GM21723 (cell line): ENCODE results near the gene RFXANK.
"Not testable (repeated sequence)": the region's sequence is repeated elsewhere in the genome, so short reads cannot be mapped to it uniquely, and the experiment has no call there.

Source experiments
- ATAC-seq: cut with Tn5 transposase; IDR thresholded peaks from one replicate; pipeline ENCODE4 v1.9.1; 2021; ENCODE audit warnings: mild to moderate bottlenecking, moderate library complexity; ENCODE audit not compliant: unreplicated experiment

The RFXANK gene

GRCh38 chr19:19204181-19204580 is 12.1 kb downstream of the RFXANK start:
- ATAC-seq: no peak

- no peak for ATAC-seq
Measured at GRCh38 chr19:19205416-19206410, 13.7 kb downstream of the RFXANK start.

DNA sequence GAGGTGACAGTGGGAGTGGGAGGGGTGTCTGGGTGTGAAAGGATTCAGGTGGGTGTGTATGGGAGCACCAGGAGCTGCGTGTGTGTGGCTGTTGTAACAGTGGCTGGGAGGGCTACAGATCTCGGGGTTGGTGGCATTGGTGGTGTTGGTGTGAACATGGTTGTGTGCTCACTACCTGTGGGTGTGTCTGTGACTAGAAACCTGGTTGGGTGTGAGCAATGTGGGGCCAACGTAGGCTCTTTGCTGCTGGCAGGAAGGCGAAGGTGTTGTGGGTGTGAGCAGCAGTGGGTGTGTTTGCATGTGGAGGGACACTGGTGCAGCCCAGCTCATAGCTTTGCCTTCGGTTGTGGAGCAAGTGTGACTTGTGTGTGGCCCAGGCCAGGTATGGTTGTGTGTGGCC is 14.9 kb downstream of the RFXANK start:
- ATAC-seq: no peak

GRCh38 chr19:19207637-19208572 is 15.8 kb downstream of the RFXANK start:
- ATAC-seq: no peak

GRCh38 chr19:19209372-19209771 is 17.3 kb downstream of the RFXANK start:
- ATAC-seq: no peak

GRCh38 chr19:19211499-19212420 is 19.7 kb downstream of the RFXANK start, which contains the start of gene NCAN:
TSS of gene NCAN (plus strand) at chr19:19211958. CDS start at chr19:19216954, 4,996 bp downstream.
- ATAC-seq: no peak

DNA sequence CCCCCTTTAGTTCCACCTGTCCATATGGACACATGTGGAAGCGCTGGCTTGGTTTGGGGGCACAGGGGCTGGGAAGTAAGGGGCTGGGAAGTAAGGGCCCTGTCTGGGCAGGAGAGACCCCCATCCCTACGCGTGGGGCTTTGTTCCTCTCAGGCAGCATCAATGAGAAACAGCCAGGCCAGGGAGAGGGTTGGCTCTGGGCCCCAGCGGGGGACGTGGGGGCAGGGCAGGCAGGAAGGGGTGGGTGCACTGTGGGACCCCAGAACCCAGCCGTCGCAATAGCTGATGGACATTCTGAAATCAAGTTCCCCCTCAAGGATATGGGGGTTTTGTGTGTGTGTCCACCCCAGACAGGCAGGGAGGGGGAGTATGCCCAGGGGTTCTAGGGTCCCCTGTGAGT is 20.9 kb downstream of the RFXANK start:
- no peak for ATAC-seq

- ATAC-seq: no peak
Measured at GRCh38 chr19:19213426-19214158, 21.5 kb downstream of the RFXANK start.

- ATAC-seq: no peak
Measured at GRCh38 chr19:19214159-19214490, 22.1 kb downstream of the RFXANK start.

GRCh38 chr19:19214892-19215291 is 22.8 kb downstream of the RFXANK start:
- ATAC-seq: no peak

- no peak for ATAC-seq
Measured at GRCh38 chr19:19215792-19216191, 23.7 kb downstream of the RFXANK start.

DNA sequence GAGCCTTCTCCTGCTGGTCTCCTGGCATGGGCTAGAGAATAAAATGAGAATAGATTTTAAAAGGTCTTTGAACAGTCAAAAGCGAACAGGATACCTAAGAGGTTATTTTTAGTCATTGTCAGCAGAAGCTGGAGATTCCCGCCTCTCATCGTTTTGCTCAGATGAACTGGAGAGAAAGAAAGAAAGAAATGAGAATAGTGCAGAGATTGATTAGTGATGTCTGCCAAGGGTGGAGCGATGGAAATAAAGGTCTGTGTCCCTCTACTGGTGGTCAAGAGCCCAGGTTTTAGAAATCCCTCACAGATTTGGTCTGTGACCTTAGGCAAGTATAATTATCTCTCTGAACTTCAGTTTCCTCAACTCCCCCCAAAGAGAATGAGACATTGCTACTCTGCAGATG is 25.0 kb downstream of the RFXANK start:
- no peak for ATAC-seq

DNA sequence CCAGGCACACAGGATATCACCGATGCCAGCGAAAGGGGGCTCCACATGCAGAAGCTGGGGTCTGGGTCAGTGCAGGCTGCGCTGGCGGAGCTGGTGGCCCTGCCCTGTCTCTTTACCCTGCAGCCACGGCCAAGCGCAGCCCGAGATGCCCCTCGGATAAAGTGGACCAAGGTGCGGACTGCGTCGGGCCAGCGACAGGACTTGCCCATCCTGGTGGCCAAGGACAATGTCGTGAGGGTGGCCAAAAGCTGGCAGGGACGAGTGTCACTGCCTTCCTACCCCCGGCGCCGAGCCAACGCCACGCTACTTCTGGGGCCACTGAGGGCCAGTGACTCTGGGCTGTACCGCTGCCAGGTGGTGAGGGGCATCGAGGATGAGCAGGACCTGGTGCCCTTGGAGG is 26.9 kb downstream of the RFXANK start:
- ATAC-seq: no peak

DNA sequence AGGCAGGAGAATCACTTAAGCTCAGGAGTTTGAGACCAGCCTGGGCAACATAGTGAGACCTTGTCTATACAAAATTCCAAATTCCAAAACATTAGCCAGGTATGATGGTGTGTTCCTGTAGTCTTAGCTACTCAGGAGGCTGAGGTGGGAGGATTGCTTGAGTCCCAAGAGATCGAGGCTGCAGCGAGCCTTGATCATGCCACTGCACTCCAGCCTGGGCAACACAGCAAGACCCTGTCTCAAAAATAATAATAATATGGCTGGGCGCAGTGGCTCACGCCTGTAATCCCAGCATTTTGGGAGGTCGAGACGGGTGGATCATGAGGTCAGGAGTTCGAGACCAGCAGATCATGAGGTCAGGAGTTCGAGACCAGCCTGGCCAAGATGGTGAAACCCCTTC is 28.9 kb downstream of the RFXANK start:
- not testable (repeated sequence) for ATAC-seq

GRCh38 chr19:19223060-19223459 is 31.0 kb downstream of the RFXANK start:
- ATAC-seq: no peak

DNA sequence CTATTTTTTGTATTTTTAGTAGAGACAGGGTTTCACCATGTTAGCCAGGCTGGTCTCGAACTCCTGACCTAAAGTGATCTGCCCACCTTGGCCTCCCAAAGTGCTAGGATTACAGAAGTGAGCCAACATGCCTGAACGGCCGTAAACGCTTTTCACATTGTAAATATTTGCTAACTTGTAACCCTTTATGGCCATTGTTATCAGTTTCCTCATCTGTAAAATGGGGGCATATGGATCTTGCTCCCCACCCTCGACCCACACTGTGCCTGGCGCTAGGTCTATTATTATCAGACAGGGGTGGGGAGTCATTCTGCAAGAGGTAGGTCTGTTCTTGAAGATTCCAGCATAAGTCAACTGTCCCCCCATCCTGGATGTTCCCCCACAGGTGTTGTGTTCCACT is 31.6 kb downstream of the RFXANK start:
- no peak for ATAC-seq

- ATAC-seq: no peak
Measured at GRCh38 chr19:19224150-19224851, 32.2 kb downstream of the RFXANK start.

DNA sequence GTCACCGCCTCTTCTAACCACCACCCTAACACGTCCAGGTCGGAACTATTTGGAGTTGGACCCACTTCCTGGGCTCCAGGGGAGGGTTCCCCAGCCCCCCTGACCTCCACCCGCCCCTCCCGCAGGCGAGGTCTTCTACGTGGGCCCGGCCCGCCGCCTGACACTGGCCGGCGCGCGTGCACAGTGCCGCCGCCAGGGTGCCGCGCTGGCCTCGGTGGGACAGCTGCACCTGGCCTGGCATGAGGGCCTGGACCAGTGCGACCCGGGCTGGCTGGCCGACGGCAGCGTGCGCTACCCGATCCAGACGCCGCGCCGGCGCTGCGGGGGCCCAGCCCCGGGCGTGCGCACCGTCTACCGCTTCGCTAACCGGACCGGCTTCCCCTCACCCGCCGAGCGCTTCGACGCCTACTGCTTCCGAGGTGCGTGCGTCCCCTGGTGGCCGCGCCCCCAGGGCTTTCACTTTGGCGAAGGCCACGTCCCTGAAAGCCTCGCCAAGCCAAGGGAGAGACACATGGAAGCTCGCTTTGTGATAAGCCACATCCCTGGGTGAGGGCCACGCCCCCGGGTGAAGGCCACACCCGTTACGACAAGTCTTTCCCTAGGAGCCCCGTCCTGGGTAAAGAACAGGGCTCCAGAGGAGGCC is 32.9 kb downstream of the RFXANK start:
- ATAC-seq: no peak

GRCh38 chr19:19226204-19226603 is 34.1 kb downstream of the RFXANK start:
- no peak for ATAC-seq
